ENCODE data around the gene WAC. TPM values are rescaled to one million over a fixed set of nuclear protein-coding genes. Genes with fewer than 3 reads are reported as not detected.

The WAC gene
- polyA plus RNA-seq, 1 of the 3 experiments (the other 2 are of a cell fraction), result 31.1 TPM

GRCh38 chr10:28580825-28581224 is 47.9 kb downstream of the WAC start:
- Histone ChIP-seq H3K4me2 (no peak overlapping the region), H4K20me1 (ENCODE audit: insufficient read depth) (peaks cover 100% of the 10 kb centered on the region), H3K4me3 (ENCODE audit: low read depth in 2 of 2, low read length in 1 of 2) (no peak overlapping the region), H3K9me2 (no peaks in the 10 kb centered on the region), H3K27me3 (ENCODE audit: insufficient read depth) (no peaks in the 10 kb centered on the region), H3K9ac (no peak overlapping the region), H3K27ac (ENCODE audit: low read depth in 2 of 2, low read length in 1 of 2) (no peak overlapping the region), H3K36me3 (replicated peaks in 1 of 2; ENCODE audit: control insufficient read depth in 1 of 2, insufficient read depth in 2 of 2, low read length in 1 of 2) (peaks cover 55 to 58% of the 10 kb centered on the region in 2 experiments), H3K79me2 (ENCODE audit: insufficient read depth) (peaks cover 100% of the 10 kb centered on the region), H2AFZ (ENCODE audit: low read depth) (no peak overlapping the region), H3K9me3 (no peaks in the 10 kb centered on the region), H3K4me1 (ENCODE audit: control insufficient read depth in 1 of 2, insufficient read depth in 2 of 2, low read depth in 1 of 2, low read length in 1 of 2) (no peaks in the 10 kb centered on the region; a peak in 1 of 4 replicates), H3F3A (replicated peaks; ENCODE audit: insufficient read depth) (peaks cover 4% of the 10 kb centered on the region)
- no peak for TF ChIP-seq POLR2AphosphoS5 (IDR thresholded peaks at IDR 0.05; ENCODE audit: low read depth, low read length)
- no peak for TF ChIP-seq NFIC (IDR thresholded peaks at IDR 0.05; ENCODE audit: borderline replicate concordance)
- no peak for TF ChIP-seq GABPA (IDR thresholded peaks at IDR 0.05; ENCODE audit: low read depth)
- TF ChIP-seq YY1 (IDR thresholded peaks at IDR 0.05; ENCODE audit: low read depth), result no peak
- no peak for TF ChIP-seq TEAD4 (IDR thresholded peaks at IDR 0.05; ENCODE audit: borderline replicate concordance, insufficient read depth)
- TF ChIP-seq USF2 (IDR thresholded peaks at IDR 0.05; ENCODE audit: borderline replicate concordance, low read depth, low read length), result no peak
- TF ChIP-seq SMC3 (IDR thresholded peaks at IDR 0.05; ENCODE audit: low read depth, low read length), result no peak
- TF ChIP-seq MXI1 (IDR thresholded peaks at IDR 0.05; ENCODE audit: low read depth, low read length), result no peak
- POLR2A ChIA-PET, result no interaction called here
- CTCF ChIA-PET, result interaction anchor here (0.6 to 1.0 kb wide), 2 partner anchors 9 to 20 kb away, joined by 3 to 4 read pairs; no protein-coding TSS in a partner anchor
- DNase-seq, result no peak
- 100% methylated on average over 1 of the region's 1 CpG for WGBS (ENCODE audit: low lambda C conversion rate)

- no peak overlapping the region for H3K9ac ChIP-seq
- H3K36me3 ChIP-seq (replicated peaks in 1 of 2; ENCODE audit: control insufficient read depth in 1 of 2, insufficient read depth in 2 of 2, low read length in 1 of 2), result peaks cover 60 to 61% of the 10 kb centered on the region in 2 experiments
- H3K27me3 ChIP-seq (ENCODE audit: insufficient read depth), result no peaks in the 10 kb centered on the region
- H3F3A ChIP-seq (replicated peaks; ENCODE audit: insufficient read depth), result peaks cover 4% of the 10 kb centered on the region
- POLR2A ChIA-PET, result no interaction called here
- CTCF ChIA-PET, result no interaction called here
- H3K9me3 ChIP-seq, result no peaks in the 10 kb centered on the region
- peaks cover 2 to 3% of the 10 kb centered on the region in 2 experiments; a peak in 2 of 4 replicates for H3K4me1 ChIP-seq (ENCODE audit: control insufficient read depth in 1 of 2, insufficient read depth in 2 of 2, low read depth in 1 of 2, low read length in 1 of 2)
- no peaks in the 10 kb centered on the region for H3K9me2 ChIP-seq
- H3K4me2 ChIP-seq, result no peak overlapping the region
- no peak overlapping the region for H3K27ac ChIP-seq (ENCODE audit: low read depth in 2 of 2, low read length in 1 of 2)
- peaks cover 100% of the 10 kb centered on the region for H3K79me2 ChIP-seq (ENCODE audit: insufficient read depth)
- TF ChIP-seq GATA2 (CRISPR knock-in tag; IDR thresholded peaks at IDR 0.05), result no peak
- TF ChIP-seq YY1 (IDR thresholded peaks at IDR 0.05; ENCODE audit: low read depth), result no peak
- TF ChIP-seq EP300 (IDR thresholded peaks at IDR 0.05; ENCODE audit: borderline replicate concordance in 1 of 2, low read depth in 1 of 2, low read length in 1 of 2), result no peak
- TF ChIP-seq SIN3A (IDR thresholded peaks at IDR 0.05; ENCODE audit: borderline replicate concordance, low read depth, low read length), result no peak
- TF ChIP-seq MEF2A (IDR thresholded peaks at IDR 0.05; ENCODE audit: borderline replicate concordance, low read depth), result no peak
- no peak for TF ChIP-seq RCOR1 (IDR thresholded peaks at IDR 0.05; ENCODE audit: low read length)
- no peak for TF ChIP-seq TAF1 (IDR thresholded peaks at IDR 0.05; ENCODE audit: borderline replicate concordance, low read depth, low read length)
- no peak for TF ChIP-seq TEAD4 (IDR thresholded peaks at IDR 0.05; ENCODE audit: borderline replicate concordance, insufficient read depth)
- TF ChIP-seq, protein P1, sequence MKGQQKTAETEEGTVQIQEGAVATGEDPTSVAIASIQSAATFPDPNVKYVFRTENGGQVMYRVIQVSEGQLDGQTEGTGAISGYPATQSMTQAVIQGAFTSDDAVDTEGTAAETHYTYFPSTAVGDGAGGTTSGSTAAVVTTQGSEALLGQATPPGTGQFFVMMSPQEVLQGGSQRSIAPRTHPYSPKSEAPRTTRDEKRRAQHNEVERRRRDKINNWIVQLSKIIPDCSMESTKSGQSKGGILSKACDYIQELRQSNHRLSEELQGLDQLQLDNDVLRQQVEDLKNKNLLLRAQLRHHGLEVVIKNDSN (IDR thresholded peaks at IDR 0.05; ENCODE audit: borderline replicate concordance, low read depth), result no peak
- TF ChIP-seq MAX (IDR thresholded peaks at IDR 0.05; ENCODE audit: low read depth), result no peak
- no peak for TF ChIP-seq NFIC (IDR thresholded peaks at IDR 0.05; ENCODE audit: borderline replicate concordance)
- TF ChIP-seq, protein P2, sequence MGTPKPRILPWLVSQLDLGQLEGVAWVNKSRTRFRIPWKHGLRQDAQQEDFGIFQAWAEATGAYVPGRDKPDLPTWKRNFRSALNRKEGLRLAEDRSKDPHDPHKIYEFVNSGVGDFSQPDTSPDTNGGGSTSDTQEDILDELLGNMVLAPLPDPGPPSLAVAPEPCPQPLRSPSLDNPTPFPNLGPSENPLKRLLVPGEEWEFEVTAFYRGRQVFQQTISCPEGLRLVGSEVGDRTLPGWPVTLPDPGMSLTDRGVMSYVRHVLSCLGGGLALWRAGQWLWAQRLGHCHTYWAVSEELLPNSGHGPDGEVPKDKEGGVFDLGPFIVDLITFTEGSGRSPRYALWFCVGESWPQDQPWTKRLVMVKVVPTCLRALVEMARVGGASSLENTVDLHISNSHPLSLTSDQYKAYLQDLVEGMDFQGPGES (IDR thresholded peaks at IDR 0.05; ENCODE audit: low read depth, low read length), result no peak
- no peak for TF ChIP-seq TCF12 (IDR thresholded peaks at IDR 0.05)
- TF ChIP-seq MXI1 (IDR thresholded peaks at IDR 0.05; ENCODE audit: low read depth, low read length), result no peak
- no peak for TF ChIP-seq USF2 (IDR thresholded peaks at IDR 0.05; ENCODE audit: borderline replicate concordance, low read depth, low read length)
- TF ChIP-seq, protein P3, sequence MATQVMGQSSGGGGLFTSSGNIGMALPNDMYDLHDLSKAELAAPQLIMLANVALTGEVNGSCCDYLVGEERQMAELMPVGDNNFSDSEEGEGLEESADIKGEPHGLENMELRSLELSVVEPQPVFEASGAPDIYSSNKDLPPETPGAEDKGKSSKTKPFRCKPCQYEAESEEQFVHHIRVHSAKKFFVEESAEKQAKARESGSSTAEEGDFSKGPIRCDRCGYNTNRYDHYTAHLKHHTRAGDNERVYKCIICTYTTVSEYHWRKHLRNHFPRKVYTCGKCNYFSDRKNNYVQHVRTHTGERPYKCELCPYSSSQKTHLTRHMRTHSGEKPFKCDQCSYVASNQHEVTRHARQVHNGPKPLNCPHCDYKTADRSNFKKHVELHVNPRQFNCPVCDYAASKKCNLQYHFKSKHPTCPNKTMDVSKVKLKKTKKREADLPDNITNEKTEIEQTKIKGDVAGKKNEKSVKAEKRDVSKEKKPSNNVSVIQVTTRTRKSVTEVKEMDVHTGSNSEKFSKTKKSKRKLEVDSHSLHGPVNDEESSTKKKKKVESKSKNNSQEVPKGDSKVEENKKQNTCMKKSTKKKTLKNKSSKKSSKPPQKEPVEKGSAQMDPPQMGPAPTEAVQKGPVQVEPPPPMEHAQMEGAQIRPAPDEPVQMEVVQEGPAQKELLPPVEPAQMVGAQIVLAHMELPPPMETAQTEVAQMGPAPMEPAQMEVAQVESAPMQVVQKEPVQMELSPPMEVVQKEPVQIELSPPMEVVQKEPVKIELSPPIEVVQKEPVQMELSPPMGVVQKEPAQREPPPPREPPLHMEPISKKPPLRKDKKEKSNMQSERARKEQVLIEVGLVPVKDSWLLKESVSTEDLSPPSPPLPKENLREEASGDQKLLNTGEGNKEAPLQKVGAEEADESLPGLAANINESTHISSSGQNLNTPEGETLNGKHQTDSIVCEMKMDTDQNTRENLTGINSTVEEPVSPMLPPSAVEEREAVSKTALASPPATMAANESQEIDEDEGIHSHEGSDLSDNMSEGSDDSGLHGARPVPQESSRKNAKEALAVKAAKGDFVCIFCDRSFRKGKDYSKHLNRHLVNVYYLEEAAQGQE (IDR thresholded peaks at IDR 0.05; ENCODE audit: low read depth, low read length), result no peak
- TF ChIP-seq CHD2 (IDR thresholded peaks at IDR 0.05; ENCODE audit: low read length, partially characterized antibody), result no peak
- no peak for DNase-seq
- H4K20me1 ChIP-seq (ENCODE audit: insufficient read depth), result peaks cover 100% of the 10 kb centered on the region
- WGBS (ENCODE audit: low lambda C conversion rate), result 100% methylated on average over 2 of the region's 2 CpGs
- H3K4me3 ChIP-seq (ENCODE audit: low read depth in 2 of 2, low read length in 1 of 2), result no peak overlapping the region
- H2AFZ ChIP-seq (ENCODE audit: low read depth), result no peak overlapping the region
These were observed 49.0 kb downstream of the WAC start for GRCh38 chr10:28581916-28582315.

Data from SK-N-SH (cell line).